ENCODE results near the gene LIPC.

Gene LIPC

DNA sequence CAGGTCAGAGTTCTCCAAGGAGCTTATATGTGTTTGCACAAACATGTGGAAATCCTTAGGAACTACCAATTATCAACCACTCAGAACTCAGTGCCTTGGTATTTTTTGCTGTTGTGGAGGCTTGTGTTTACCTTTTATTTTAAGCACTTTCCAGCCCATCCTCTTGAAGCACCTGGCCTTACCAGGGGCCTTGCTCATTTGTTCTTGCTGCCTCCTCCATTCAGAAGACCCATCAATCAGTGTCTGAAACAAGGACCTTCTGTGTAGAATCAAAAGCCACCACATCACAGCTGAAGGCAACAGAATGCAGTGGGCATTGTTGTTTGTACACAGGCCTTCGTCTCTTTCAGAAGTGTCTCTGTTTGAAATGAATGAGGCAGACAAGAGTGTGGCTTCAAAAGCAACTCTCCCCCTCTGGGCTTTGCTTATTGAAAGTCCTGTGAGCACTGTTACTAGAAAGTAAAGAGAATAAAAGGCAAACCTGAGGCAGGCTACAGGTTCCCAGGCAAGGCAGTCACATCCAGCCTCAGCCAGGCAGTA is 24.5 kb upstream of the LIPC start:
- no peak for DNase-seq

DNA sequence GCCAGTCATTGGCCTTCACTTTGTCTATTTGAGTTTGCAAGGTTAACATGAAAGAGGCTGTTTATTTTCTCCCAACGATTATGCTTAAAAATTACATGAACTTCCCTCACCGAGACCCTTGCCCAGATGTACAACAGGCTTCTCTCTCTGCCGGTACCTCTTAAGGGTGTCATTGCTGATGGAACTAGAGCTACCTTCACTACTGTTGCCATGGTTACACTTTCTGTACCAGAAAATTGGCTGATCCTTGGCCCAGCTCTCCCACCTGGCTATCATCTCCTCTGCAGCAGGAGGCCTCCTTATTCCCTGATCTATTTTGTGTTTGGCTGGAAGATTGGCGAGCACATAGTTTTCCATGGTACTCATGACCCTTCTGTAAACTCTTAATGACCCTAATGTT is 24.0 kb upstream of the LIPC start:
- no peak for DNase-seq

DNA sequence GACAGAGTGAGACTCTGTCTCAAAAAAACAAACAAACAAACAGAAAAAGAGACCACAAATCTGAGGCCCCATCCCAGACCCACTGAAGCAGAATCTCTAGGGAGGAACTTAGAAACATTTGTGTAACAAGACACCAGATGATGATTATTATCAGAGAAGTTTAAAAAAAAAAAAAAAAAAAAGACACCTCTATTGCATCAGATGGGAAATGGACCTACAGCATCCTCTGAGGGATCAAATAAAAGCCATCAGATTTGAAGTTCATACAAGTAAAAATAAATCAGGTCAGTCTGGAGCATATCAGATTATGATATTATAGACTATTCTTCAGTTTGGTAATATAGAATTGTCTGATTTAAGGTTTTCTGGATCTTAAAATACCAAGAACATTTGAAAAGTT is 21.9 kb upstream of the LIPC start:
- DNase-seq = no peak

DNA sequence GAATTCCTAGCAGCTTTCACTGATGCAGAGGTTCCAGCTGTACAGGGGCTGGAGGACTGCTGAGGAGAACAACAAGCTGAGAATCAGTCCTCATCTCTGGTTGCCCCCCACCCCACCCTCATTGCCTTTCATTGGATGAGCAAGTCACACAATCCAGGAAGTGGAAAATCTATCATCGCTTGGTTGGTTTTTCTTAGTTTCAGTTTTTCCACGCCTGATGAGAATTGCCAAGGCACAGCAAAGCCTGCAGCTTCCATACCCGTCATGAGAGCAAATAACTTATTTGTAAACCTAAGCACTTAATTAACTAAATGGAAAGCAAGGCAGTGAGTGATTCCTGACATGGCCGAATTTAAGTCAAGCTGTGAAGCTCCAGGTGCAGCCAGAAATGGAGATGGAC is 21.4 kb upstream of the LIPC start:
- no peak for DNase-seq

DNA sequence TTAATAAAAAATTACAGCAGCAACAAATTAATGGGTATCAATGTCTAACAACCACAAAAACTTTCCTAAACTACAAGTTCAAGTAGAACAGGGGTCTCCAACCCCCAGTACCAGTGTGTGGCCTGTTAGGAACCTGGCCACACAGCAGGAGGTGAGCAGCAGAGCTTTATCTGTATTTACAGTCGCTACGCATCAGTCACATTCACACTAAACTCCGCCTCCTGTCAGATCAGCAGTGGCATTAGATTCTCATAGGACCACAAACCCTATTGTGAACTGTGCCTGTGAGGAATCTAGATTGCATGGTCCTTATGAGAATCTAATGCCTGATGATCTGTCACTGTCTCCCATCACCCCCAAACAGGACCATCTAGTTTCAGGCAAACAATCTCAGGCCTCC is 18.5 kb upstream of the LIPC start:
- DNase-seq = no peak

DNA sequence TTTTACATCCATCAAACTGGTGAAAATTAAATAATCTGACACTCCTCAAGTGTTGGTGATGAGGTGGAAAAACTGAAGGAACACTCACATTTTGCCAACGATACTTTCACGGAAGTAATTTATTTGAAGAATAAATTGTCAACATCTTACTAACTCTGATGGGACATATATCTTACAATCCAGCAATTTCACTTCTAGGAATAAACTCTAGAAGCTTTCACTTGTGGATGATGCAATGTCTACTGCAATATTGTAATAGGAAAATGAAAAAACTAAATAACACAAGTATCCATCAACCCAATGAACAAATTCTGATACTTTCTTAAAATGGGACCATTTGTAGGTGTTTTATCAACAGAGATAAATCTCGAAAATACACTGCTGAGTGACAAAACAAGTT is 16.2 kb upstream of the LIPC start:
- DNase-seq = no peak

DNA sequence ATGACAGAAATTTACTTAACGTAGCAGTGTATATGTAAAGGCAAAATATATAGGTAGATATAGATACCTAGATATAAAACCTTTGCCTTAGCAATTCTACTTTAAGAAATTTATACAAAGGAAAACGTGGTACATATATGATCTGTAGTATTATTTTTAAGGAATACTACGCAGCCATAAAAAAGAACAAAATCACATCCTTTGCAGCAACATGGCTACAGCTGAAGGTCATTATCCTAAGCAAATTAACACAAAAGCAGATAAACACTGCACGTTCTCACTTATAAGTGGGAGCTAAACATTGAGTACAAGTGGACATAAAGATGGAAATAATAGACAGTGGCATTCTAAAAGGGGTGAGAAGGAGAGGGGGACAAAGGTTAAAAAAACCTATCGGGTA is 14.8 kb upstream of the LIPC start:
- DNase-seq = no peak

DNA sequence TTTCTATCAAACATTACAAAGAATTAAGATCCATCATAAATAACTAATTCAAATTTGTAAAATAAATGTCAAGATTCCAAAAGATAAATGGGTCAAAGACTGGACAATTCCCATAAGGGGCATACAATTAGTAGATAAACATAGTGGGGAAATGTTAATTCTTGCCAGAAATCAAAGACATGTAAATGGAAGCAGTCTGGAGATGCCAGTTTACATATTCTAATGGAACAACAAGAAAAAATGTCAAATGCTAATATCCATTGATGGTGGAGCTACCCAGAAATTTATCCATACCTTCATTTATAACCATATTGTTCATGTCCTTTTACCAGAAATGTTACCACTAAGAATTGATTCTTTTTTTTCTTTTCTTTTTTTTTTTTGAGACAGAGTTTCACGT is 13.7 kb upstream of the LIPC start:
- DNase-seq = no peak

DNA sequence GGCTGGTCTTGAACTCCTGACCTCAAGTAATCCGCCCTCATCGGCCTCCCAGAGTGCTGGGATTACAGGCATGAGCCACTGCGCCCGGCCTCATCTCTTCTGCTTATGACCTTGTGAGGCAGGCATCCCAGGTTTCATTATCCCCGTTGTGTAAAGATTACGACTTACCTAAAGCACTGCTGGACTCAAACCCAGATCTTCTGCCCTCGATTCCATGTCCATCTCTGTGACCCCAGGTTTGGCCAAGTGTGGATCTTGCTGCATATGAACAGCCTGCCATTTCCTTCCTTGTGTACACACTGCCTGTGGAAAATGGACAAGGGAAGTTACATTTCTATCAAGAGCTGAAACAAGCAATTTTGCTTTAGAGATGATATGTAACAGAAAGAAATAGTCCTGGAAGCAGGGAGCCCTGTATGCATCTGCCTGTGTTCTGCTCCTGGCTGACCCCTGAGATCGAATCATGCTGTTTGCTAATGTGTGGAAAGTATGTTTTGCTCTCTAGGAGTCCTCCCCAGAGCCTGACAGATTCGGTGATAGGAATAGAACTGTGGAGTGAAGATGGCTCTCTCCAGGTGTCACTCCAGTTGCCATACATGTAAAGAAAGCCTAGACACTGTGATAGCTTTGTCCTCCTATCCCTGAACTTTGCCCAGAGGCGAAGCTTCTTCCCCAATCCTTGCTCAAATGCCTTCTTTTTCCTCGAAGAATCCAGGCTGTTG is 11.8 kb upstream of the LIPC start:
- no peak for DNase-seq

DNA sequence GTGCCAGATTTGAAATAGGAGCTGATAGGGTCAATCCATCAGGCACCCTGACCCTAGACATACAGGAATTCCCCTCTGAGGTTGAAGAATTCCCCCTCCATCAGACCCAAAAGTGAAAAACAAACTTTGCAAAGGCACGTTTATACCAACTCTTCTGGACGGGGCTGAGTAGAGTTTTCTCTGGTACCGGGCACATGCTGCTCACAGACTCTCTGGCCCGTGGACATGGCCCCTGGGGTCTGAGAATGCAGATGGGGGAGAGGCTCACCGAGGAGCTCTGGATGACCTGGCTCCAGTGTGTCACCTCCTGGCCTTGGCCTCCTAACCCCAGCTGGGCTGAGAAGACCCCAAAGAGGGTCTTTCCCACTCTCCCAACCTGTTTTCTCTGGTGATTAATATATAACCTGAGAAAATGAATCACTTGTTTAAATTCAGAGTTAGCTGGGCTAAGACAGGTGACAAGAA is 11.2 kb upstream of the LIPC start:
- DNase-seq = no peak

DNA sequence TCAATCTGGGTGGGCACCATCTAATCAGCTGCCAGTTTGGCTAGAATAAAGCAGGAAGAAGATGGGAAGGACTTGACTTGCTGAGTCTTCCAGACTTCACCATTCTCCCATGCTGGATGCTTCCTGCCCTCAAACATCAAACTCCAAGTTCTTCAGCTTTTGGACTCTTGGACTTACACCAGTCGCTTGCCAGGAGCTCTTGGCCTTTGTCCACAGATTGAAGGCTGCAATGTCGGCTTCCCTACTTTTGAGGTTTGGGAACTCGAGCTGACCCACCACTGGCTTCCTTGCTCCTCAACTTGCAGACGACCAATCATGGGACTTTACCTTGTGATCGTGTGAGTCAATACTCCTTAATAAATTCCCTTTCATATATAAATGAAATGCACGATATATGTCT is 8.6 kb upstream of the LIPC start:
- no peak for DNase-seq

DNA sequence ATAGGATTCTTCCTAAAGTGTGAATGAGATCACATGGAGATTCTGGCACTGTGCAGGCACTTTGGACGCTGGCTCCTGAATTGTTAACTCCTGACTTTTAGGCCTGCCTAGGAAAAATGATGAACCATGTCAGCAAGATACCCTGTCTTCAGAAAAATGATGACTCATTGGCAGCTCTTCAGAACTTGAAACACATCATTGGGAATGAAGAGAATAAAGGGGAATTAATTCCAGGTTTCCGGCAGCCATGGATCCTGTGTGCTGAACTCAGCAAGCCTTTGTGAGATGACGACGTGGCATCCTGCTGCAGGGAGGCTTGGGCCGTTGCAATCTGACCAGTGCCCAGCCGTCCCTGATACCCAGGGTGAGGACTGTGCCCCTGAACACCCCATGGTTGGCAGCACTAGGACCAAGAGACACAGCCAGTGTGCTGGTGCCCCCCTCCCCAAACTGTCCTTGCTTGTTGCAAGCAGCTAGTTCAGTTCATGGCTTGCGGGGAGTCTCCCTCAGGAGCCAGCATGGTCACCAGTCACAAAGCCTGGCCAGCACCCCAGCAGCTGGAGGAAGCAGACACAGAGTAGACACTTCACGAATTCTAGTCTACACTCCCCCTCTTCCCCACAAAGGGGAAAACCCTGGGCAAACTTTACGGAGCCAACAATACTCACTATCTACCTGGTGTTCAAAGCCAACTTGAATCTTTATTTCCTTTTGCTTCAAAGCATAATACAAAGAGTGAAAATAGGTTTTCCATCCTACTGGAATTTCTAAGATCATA is 7.8 kb upstream of the LIPC start:
- no peak for DNase-seq

DNA sequence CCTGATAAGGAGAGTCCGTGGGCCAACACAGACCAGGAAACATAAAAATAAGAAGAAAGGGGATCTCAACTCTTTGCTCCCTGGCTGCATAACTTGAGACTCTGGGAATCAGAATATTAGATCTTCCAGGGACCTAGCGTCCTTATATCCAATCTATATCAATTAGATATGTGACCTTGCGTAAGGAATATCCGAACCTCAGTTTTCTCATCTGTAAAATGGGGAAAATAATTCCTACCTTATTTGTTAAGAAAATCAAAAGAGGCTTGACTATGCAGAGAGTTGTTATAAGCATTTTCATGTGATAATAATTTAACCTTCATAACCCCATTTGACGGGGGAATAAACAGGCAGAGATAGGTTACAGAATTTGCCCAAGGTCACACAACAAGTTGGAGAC is 7.1 kb upstream of the LIPC start:
- no peak for DNase-seq

DNA sequence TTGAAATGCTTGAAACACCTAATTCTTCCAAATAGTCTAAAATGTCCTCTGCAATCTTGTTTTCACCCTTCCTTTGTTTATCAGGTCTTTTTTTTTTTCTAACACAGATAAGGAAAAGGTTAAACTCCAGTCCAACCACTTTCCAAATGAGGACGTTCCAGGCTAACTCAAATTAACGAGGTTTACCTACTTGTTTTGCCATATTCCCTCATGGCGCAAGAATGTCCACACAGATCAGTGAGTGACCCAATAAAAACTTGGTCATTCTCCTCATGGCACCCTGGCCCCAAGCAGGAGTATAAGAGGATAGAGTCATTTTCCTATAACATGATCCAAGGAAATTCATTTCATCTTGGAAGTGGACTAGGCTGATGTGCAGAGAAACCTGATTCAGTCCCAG is 6.6 kb upstream of the LIPC start:
- DNase-seq = no peak

DNA sequence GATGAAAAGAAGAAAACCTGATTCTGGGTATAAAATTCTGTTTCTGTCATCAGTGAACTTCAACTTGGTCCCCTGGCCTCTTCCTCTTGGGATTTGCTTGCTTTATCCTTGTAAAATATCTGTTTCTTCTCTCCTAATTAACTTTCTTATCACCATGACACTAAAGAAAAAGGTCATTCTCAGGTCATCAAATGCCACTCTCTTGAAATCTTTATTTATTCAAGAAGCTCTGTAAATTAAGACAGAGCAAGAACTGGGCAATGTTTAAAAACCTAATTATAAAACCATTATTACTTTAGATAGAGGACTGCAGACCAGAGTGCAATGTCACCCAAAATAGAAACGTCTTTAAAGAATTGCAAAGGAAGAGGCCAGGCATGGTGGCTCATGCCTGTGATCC is 6.0 kb upstream of the LIPC start:
- no peak for DNase-seq

DNA sequence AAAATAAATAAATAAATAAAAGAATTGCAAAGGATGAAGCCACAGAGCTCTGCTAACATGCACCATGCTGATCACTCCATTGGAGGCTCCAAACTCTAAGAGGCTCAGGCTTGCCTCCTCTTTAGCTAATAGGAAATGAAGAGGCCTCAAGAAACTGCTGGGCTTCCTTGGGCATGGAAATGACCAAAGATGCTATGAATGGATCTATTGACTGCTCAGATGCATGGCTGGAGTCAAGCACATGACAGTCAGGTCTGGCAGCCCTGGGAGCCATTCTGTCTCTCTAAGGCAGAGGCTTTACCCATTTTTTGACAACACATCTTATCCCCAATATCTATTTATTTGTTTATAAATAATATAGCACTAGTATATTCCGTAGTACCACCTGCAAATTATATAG is 5.3 kb upstream of the LIPC start:
- no peak for DNase-seq

DNA sequence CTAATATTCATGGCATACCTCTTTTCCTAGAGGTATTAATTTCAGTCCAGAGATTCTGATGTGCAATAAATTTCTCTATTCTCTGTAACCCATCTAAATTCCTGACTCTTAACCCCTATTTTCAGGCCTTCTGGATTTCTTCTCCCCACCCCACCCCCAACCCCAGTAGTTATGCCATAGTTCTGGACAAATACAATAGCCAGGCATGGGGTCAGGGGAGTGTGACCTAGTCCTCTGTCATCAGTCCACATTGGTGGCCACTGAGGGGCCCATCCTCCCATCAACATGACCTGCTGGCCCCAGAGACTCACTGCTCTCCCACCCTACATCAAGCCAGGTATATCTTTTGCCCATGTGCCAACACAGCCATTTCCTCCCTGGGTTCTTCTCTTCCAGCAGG is 3.8 kb upstream of the LIPC start:
- no peak for DNase-seq

DNA sequence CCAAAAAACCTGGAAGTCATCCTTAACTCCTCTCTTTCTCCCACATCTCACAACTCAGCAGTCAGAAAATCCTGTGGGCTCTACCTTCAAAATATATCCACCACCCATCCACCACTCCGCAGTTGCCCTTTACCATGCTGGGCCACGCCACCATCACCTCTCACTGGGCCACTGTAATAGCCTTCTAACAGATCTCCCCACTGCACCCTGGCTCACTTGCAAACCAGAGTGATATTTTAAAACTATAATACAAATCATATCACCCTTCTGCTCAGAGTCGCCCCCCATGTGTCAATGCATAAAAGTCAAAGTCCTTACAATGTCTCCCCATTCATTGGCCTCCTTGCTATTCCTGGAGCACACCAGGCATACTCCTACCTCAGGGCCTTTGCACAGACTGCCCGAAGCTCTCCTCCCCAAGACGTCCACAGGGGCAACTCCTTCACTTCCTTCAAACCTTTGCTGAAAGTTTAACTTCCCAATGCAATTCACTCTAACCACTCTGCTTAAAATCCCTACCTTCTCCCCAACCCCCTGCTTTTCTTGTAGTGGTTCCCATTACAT is 1.5 kb upstream of the LIPC start:
- DNase-seq = no peak

DNA sequence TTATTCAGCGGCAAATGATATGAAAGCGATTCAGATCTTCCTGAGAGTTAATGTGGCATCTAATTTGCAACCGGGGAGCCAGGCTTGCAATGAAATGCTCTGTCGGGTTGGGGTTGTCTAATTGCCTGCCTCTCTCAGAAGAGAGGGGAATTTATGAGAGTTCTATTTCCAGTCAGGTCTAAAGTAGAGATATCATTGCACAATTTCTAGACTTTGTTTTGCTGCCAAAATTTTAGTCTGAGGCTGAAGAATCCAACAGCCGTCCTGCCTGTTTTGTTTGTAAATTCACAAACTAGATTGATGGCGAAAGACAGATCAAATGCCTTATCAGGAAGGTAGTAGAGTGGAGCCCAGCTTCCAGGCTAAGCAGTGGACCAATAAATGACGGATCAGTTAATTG is 610 bp downstream of the LIPC start:
- DNase-seq = no peak

DNA sequence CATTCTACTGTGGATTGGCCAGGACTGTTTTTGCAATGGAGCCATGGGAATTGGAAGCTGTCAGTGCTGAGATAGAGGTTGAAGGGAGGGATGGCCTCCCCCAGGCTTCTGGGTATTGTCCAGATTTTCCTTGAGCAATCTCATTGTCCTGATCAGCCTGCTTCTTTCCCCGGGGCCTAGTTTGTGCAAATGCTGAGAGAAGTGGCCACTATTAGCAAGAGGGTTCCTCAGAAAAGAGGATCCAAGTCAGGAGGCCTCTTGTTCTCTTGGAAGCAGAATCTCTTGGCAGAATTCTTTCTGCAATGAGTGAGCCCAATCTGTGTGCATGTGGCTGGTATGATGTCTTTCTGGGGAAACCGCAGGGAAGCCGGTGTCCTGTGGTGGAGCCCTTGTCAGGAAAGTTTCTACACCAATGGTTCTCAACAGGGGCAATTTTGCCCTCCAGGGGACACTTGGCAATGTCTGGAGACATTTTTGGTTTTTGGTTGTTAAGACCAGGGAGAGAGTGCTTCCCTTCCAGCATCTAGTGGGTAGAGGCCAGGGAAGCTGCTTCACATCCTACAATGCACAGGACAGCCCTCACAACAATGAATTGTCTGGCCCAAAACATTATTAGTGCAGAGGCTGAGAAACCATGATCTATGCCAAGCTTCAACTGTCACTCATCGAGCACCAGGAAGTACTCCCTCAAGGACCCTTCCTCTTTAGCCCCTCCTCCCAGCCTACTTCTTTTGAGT is 2.0 kb downstream of the LIPC start:
- peak; percentile 75 for DNase-seq

DNA sequence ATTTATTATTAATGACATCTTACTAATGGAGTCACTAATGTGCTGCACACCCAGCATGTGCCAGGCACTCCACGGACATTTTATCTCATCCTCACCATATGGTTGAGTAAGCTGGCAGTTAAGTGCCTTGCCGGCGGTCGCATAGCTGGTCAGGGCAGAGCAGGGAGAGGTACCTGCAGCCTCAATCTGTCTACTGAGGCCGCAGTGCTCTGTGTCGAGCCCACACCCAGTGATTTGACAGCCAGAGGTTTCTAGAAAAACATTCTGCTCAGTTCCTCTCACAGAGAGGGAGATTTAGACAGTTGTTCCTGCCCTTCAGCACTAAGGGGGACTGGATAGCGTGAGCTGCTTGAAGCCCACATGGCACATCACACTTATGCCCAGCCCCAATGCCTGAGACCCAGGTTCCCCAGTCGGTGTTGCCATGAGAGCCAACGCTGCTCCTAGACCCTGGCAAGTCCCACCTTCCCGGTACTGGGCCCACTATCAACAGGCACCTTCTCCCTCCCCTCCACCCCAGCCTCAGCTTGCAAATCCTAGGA is 2.6 kb downstream of the LIPC start:
- no peak for DNase-seq

DNA sequence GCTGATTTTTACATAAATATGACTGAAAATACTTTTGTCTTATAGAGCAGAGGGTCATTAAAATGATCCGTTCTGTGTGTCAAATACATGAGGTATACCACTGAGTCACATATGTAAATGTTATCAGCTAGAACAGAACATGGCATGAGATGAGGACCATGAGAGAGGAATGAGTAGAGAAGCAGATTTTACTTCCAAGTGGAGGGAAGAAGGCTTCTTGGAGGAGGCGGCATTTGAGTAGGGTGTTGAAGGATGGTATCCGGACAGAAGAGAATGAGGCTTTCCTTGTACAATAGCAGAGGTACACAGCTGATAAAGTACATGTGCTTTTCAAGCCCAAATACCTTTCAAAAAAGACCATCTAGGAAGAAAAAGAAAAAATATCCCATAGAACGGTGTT is 4.8 kb downstream of the LIPC start:
- no peak for DNase-seq

DNA sequence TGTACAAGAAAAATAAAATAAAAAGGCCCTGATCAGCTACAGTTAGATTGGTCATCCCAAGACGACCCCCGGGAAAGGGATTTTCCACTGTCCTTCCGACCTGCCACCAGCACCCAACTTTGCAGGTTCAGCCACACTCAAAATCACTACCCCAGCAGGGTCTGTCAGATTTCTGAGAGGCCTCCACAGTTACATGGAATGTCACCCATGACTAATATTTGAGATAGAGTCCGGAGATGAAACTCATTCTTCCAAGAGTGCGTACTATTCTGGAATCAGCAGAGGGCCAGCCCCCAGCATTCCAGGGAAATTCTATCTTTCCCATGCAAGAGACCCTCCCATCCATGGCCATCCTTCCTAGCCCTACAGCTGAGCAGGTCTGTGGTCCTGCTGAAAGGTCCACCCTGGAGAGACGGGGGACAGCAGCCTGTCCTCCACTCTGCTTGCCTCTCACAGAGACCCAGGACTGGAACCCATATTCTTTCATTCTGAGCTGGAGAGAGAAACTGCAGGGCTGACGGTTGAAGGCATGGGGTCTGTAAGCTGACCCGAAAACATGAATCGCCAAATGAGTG is 5.8 kb downstream of the LIPC start:
- DNase-seq = no peak

All from NCI-H446 treated with DMSO at 0.1 percent for 48 hours (cell line).